Measurements from ENCODE around the gene SNRPB. TPM values are rescaled to one million over a fixed set of nuclear protein-coding genes. Genes with fewer than 3 reads are reported as not detected.

The SNRPB gene
- total RNA-seq, 1 donor from 2014 or later, result 147 TPM

GRCh38 chr20:2429051-2429450 is 41.5 kb downstream of the SNRPB start:
- no peak for DNase-seq (ENCODE audit: low read depth in 2 of 2)

- peak in 1 of 2 donors; percentile 3 for DNase-seq (ENCODE audit: low read depth in 2 of 2)
These were observed 49.3 kb downstream of the SNRPB start for GRCh38 chr20:2421247-2421646.

GRCh38 chr20:2420510-2420909 is 50.1 kb downstream of the SNRPB start:
- no peak for DNase-seq (ENCODE audit: low read depth in 2 of 2)

- DNase-seq (ENCODE audit: low read depth in 2 of 2), result no peak
These were observed 52.2 kb downstream of the SNRPB start for GRCh38 chr20:2418388-2418787.

- DNase-seq (ENCODE audit: low read depth in 2 of 2), result no peak
These were observed 53.4 kb downstream of the SNRPB start for GRCh38 chr20:2417213-2417541.

- no peak for DNase-seq (ENCODE audit: low read depth in 2 of 2)
These were observed 53.9 kb downstream of the SNRPB start for GRCh38 chr20:2416541-2417212.

Other genes with a start within 250 kb of the SNRPB start
- gene TGM3, start 174.8 kb downstream of the SNRPB start, total RNA-seq, result not detected in 2 replicates
- gene TGM6, start 89.9 kb downstream of the SNRPB start, total RNA-seq, result not detected in 2 replicates
- 4.6 and 7.3 TPM in 2 replicates for gene ZNF343, start 38.1 kb upstream of the SNRPB start, total RNA-seq
- not detected in 2 replicates for gene TMC2, start 65.8 kb upstream of the SNRPB start, total RNA-seq
- 99.8 and 125 TPM in 2 replicates for gene NOP56, start 181.8 kb upstream of the SNRPB start, total RNA-seq
- gene IDH3B, start 193.4 kb upstream of the SNRPB start, total RNA-seq, result 95.5 and 95.8 TPM in 2 replicates
- gene EBF4, start 222.0 kb upstream of the SNRPB start, total RNA-seq, result 0.87 and 3.8 TPM in 2 replicates